Measurements from ENCODE around the gene AP1AR. TPM values are rescaled to one million over a fixed set of nuclear protein-coding genes. Genes with fewer than 3 reads are reported as not detected.
"Not testable (repeated sequence)": the region's sequence is repeated elsewhere in the genome, so short reads cannot be mapped to it uniquely, and the experiment has no call there.

Gene AP1AR
- polyA plus RNA-seq, 5 donors = 26.6 to 37.3 (median 32.2) TPM

- no peak for DNase-seq
These were observed 44.5 kb downstream of the AP1AR start for GRCh38 chr4:112276113-112276512.

- no peak for DNase-seq
These were observed 45.6 kb downstream of the AP1AR start for GRCh38 chr4:112277220-112277619.

GRCh38 chr4:112277705-112278448 lies 46.3 kb downstream of the AP1AR start:
- no peak for DNase-seq

- no peak for DNase-seq
These were observed 47.7 kb downstream of the AP1AR start for GRCh38 chr4:112279025-112279881.

- DNase-seq = no peak
These were observed 48.3 kb downstream of the AP1AR start for GRCh38 chr4:112279882-112280315.

- DNase-seq = no peak
These were observed 48.9 kb downstream of the AP1AR start for GRCh38 chr4:112280386-112281056.

- not testable (repeated sequence) for DNase-seq
These were observed 50.4 kb downstream of the AP1AR start for GRCh38 chr4:112281895-112282398.

GRCh38 chr4:112282860-112283667 lies 51.5 kb downstream of the AP1AR start:
- no peak for DNase-seq

GRCh38 chr4:112284166-112284565 lies 52.6 kb downstream of the AP1AR start:
- DNase-seq = no peak

GRCh38 chr4:112284662-112285411 lies 53.2 kb downstream of the AP1AR start:
- peak in 1 of 2 donors; percentile 23 for DNase-seq

- no peak for DNase-seq
These were observed 55.8 kb downstream of the AP1AR start for GRCh38 chr4:112287258-112287989.

GRCh38 chr4:112288455-112288854 lies 56.9 kb downstream of the AP1AR start:
- DNase-seq = no peak

- DNase-seq = no peak
These were observed 58.0 kb downstream of the AP1AR start for GRCh38 chr4:112289407-112290253.

GRCh38 chr4:112290341-112290740 lies 58.8 kb downstream of the AP1AR start:
- no peak for DNase-seq

- peak; percentile 73 to 81 for DNase-seq
These were observed 65.6 kb downstream of the AP1AR start, which contains the start of gene ALPK1 for GRCh38 chr4:112296949-112297880. TSS of gene ALPK1 (plus strand) at chr4:112297369.

- DNase-seq = no peak
These were observed 68.1 kb downstream of the AP1AR start for GRCh38 chr4:112299721-112300120.

All from right lung (tissue), 5 donors.